Measurements from ENCODE around the gene RPL10. TPM values are rescaled to one million over a fixed set of nuclear protein-coding genes. Genes with fewer than 3 reads are reported as not detected.
"Not testable (repeated sequence)": the region's sequence is repeated elsewhere in the genome, so short reads cannot be mapped to it uniquely, and the experiment has no call there.

Gene RPL10
- total and polyA plus RNA-seq, 4 experiments from 2014 or later: 4,018 to 5,740 (median 5,272) TPM

DNA sequence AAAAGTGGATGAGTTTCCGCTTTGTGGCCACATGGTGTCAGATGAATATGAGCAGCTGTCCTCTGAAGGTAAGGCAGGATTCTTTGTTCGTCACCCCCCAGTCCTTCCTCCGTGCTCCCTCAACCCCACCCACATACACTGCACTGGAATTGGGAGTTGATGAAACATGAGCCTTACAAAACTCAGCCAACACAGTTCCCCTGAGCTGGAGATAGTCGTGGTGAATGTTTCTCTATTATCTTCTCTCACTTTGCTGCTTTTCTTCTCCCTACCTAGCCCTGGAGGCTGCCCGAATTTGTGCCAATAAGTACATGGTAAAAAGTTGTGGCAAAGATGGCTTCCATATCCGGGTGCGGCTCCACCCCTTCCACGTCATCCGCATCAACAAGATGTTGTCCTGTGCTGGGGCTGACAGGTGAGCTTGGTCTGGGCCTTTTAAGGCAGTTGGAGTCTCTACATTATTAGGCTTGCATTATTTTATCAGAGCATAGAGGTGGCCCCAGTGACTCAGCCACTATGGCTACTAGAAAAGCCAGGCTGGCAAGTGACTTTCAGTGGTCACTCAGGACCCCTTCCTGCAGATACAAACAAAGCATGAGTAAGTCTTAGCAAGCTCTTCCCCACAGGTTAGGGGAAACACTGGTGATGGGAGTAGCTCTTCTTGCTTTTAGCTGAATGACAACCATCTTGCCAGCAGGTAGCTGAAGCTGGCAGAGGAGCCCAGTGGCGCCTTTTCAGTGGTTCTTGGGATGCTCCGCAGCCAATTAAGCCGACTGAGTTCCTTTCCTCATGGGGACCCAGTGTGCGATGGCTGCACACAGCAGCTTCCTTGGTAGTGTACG lies 1.6 kb downstream of the RPL10 start:
- peak in 4 of 5 donors; percentile 42 to 74 (median 51) for DNase-seq
- H3K4me3 Mint-ChIP-seq: peak overlapping the region; percentile 96 to 99 (median 99)
- H3K36me3 ChIP-seq (ENCODE audit: insufficient read depth, low read length): peaks cover 23% of the 10 kb centered on the region
- H3K4me3 ChIP-seq (ENCODE audit: low read length in 2 of 2): peak overlapping the region; percentile 55 to 95
- peaks cover 15% of the 10 kb centered on the region for H3K4me1 ChIP-seq (ENCODE audit: insufficient read depth, low read length)
- H3K36me3 Mint-ChIP-seq: peaks cover 19 to 34% of the 10 kb centered on the region in 2 donors
- H3K9me3 ChIP-seq (ENCODE audit: control insufficient read depth in 1 of 2, low read length in 2 of 2): no peaks in the 10 kb centered on the region
- CTCF ChIA-PET (ENCODE audit: partially characterized antibody): interaction anchor here (0.9 to 3.1 kb wide), 9 partner anchors 8 to 135 kb away, joined by 3 to 26 read pairs (median 4); partner anchors contain the start of gene SLC10A3
- peak overlapping the region; percentile 99 to 100 (median 99) for H3K27ac Mint-ChIP-seq
- H3K9me3 Mint-ChIP-seq: peaks cover 0 to 13% (median 0%) of the 10 kb centered on the region in 8 donors
- H3K27ac ChIP-seq (ENCODE audit: low read depth, low read length): peak overlapping the region; percentile 96
- H3K4me1 Mint-ChIP-seq: peaks cover 7 to 32% (median 17%) of the 10 kb centered on the region in 4 donors
- H3K27me3 ChIP-seq (ENCODE audit: insufficient read depth, low read length): no peaks in the 10 kb centered on the region
- intact Hi-C loops (cut with micrococcal nuclease): no loop called here
- no peaks in the 10 kb centered on the region for H3K27me3 Mint-ChIP-seq
- POLR2A ChIA-PET (ENCODE audit: partially characterized antibody): interaction anchor here (0.6 to 6.0 kb wide), 20 partner anchors 12 to 386 kb away, joined by 3 to 111 read pairs (median 11); partner anchors contain the start of genes ATP6AP1, DNASE1L1, EMD and FAM3A

DNA sequence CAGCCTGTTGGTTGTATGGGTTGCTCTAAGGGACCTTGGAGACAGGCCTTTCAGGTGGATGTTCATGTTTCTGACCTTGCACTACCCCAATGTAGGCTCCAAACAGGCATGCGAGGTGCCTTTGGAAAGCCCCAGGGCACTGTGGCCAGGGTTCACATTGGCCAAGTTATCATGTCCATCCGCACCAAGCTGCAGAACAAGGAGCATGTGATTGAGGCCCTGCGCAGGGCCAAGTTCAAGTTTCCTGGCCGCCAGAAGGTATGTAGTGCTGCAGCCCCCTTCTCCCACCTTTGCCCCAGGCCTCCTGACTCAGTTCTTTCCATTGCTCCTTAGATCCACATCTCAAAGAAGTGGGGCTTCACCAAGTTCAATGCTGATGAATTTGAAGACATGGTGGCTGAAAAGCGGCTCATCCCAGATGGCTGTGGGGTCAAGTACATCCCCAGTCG lies 2.2 kb downstream of the RPL10 start:
- Histone ChIP-seq H3K27ac (ENCODE audit: low read depth, low read length) (peak overlapping the region; percentile 96), H3K36me3 (ENCODE audit: insufficient read depth, low read length) (peaks cover 23% of the 10 kb centered on the region), H3K4me1 (ENCODE audit: insufficient read depth, low read length) (peaks cover 15% of the 10 kb centered on the region)
- H3K27ac Mint-ChIP-seq: peak overlapping the region; percentile 62 to 100 (median 99)
- CTCF ChIA-PET (ENCODE audit: partially characterized antibody): interaction anchor here (0.9 to 3.1 kb wide), 5 partner anchors 17 to 134 kb away, joined by 3 to 26 read pairs (median 4); partner anchors contain the start of gene SLC10A3
- intact Hi-C loops (cut with micrococcal nuclease); H3K27me3 ChIP-seq (ENCODE audit: insufficient read depth, low read length); H3K27me3 Mint-ChIP-seq; DNase-seq; H3K4me3 ChIP-seq (ENCODE audit: low read length in 2 of 2); H3K9me3 ChIP-seq (ENCODE audit: control insufficient read depth in 1 of 2, low read length in 2 of 2): not testable (repeated sequence)
- peaks cover 19 to 34% of the 10 kb centered on the region in 2 donors for H3K36me3 Mint-ChIP-seq
- POLR2A ChIA-PET (ENCODE audit: partially characterized antibody): interaction anchor here (0.8 to 6.0 kb wide), 13 partner anchors 11 to 134 kb away, joined by 3 to 111 read pairs (median 34); partner anchors contain the start of genes ATP6AP1, DNASE1L1, EMD and FAM3A
- H3K9me3 Mint-ChIP-seq: peaks cover 0 to 13% (median 0%) of the 10 kb centered on the region in 8 donors
- H3K4me3 Mint-ChIP-seq: peak overlapping the region in 5 of 8 donors; percentile 96 to 99 (median 99)
- peaks cover 7 to 32% (median 17%) of the 10 kb centered on the region in 4 donors for H3K4me1 Mint-ChIP-seq

DNA sequence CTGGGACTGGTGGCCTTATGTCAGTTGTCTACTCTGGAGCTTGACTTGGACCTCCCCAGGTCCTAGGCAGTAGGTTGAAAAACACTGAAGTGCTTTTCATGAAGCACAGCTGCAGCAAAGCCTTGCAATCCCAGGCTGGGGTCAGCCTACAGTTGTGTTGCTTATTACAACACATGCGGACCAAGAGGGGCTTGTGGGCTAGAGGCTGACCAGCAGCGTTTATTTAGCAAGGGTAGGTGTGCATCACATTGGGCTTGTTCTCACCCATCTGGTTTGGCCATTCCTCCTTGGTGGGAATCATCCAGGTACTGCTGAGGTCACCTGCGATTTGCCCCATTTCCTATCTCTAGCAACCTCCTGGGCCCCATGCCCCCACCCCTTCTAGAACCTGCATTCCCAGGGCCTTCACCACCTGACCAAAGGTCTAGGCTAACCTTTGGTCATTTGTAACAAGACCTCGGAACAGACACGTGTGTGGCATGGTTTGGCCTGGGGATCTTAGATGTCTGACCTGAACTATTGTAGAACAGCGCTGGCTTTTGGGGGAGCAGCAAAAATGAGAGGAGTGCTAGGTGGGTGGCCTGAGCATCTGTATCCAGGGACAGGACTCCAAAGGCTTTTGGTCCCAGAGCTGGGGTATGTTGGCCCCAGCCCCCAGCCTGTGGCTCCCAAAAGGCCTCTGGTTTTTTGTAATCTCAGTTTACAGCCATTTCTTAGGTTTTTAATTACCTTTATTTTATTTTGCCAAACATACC lies 3.0 kb downstream of the RPL10 start:
- Histone ChIP-seq H3K36me3 (ENCODE audit: insufficient read depth, low read length) (peaks cover 23% of the 10 kb centered on the region), H3K9me3 (ENCODE audit: control insufficient read depth in 1 of 2, low read length in 2 of 2) (no peaks in the 10 kb centered on the region), H3K27me3 (ENCODE audit: insufficient read depth, low read length) (no peaks in the 10 kb centered on the region), H3K4me3 (ENCODE audit: low read length in 2 of 2) (no peak overlapping the region), H3K27ac (ENCODE audit: low read depth, low read length) (peak overlapping the region; percentile 41), H3K4me1 (ENCODE audit: insufficient read depth, low read length) (peaks cover 15% of the 10 kb centered on the region)
- ChIA-PET POLR2A (ENCODE audit: partially characterized antibody) (interaction anchor here (1.0 to 6.0 kb wide), 9 partner anchors 9 to 133 kb away, joined by 3 to 111 read pairs (median 37); partner anchors contain the start of genes ATP6AP1, DNASE1L1, FAM3A and SLC10A3), CTCF (ENCODE audit: partially characterized antibody) (no interaction called here)
- peaks cover 0 to 13% (median 0%) of the 10 kb centered on the region in 8 donors for H3K9me3 Mint-ChIP-seq
- intact Hi-C loops (cut with micrococcal nuclease): no loop called here
- H3K27me3 Mint-ChIP-seq: no peaks in the 10 kb centered on the region
- H3K36me3 Mint-ChIP-seq: peaks cover 19 to 34% of the 10 kb centered on the region in 2 donors
- peak overlapping the region in 4 of 8 donors; percentile 25 to 57 (median 43) for H3K4me3 Mint-ChIP-seq
- H3K27ac Mint-ChIP-seq: peak overlapping the region; percentile 26 to 99 (median 84)
- H3K4me1 Mint-ChIP-seq: peaks cover 7 to 32% (median 17%) of the 10 kb centered on the region in 4 donors
- DNase-seq: peak in 1 of 5 donors; percentile 24

DNA sequence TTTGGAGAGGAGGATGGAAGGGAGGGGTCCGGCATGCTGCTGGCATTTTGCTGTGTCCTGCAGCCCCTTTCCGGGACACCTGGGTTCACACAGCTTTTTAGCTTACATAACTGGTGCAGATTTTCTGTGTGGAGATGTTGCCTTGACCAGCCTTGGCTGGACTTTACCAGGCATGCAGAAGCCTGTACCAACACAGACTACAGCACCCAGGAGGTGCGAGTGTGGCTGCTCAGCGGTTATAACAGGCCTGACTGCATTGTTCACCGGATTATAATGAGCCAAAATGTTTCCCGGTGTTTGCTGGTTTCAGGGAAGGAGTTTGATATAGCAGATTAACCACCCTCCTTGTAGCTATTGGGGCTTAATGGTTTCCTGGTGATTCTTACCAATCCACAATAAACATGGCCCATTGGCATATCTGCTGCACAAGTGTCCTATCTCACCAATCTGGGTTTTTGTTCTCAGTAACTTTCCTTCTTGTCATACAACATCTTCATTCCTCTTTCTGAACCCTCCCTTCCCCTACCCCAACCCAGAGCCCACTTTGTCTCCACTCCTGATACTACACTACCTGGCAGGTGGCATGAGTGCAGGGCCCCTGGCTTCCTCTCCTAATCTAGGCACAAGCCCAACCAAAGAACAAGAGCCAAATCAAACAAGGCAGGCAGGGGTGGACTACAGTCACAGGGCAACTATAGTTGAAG lies 3.9 kb downstream of the RPL10 start:
- H3K27ac ChIP-seq (ENCODE audit: low read depth, low read length): no peak overlapping the region
- peaks cover 19 to 34% of the 10 kb centered on the region in 2 donors for H3K36me3 Mint-ChIP-seq

DNA sequence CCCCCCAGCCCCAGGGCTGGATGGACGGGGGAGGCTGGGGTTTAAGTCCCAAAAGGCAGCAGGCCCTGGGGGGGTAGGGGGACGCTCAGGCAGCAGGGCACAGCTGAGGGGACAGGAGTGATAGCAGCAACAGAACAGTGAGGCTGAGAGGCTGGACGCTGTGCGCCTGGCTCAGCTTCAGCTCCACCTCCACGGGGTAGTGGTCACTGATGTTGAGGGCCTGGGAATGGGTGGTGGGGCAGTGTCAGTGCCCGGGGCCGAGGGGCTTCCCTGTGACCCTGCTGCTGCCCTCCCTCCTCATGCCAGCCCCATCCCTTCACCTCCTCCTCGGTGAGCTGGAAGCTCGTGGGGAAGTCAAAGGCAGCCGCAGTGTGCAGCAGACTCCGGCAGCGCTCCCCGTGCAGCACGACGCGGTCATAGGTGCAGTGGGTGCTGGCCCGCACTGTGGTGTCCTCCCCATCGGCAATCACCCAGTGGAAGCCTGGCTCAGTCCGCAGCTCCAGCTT lies 4.5 kb downstream of the RPL10 start:
- no peaks in the 10 kb centered on the region for H3K27me3 Mint-ChIP-seq

More for the DNA sequence above, 3.9 kb downstream of the RPL10 start:
- POLR2A ChIA-PET (ENCODE audit: partially characterized antibody): interaction anchor here (1.0 to 6.0 kb wide), 3 partner anchors 9 to 85 kb away, joined by 4 to 111 read pairs (median 5); partner anchors contain the start of genes SLC10A3, TAFAZZIN and UBL4A
- H3K9me3 ChIP-seq (ENCODE audit: control insufficient read depth in 1 of 2, low read length in 2 of 2): no peaks in the 10 kb centered on the region
- Mint-ChIP-seq H3K27me3 (no peaks in the 10 kb centered on the region), H3K4me1 (peaks cover 7 to 29% (median 17%) of the 10 kb centered on the region in 4 donors), H3K27ac (peak overlapping the region in 5 of 7 donors; percentile 35 to 99 (median 78)), H3K9me3 (peaks cover 0 to 13% (median 0%) of the 10 kb centered on the region in 8 donors), H3K4me3 (no peak overlapping the region)
- H3K4me3 ChIP-seq (ENCODE audit: low read length in 2 of 2): no peak overlapping the region
- no peaks in the 10 kb centered on the region for H3K27me3 ChIP-seq (ENCODE audit: insufficient read depth, low read length)
- no peak for DNase-seq
- H3K36me3 ChIP-seq (ENCODE audit: insufficient read depth, low read length): peaks cover 23% of the 10 kb centered on the region
- CTCF ChIA-PET (ENCODE audit: partially characterized antibody): no interaction called here
- intact Hi-C loops (cut with micrococcal nuclease): no loop called here
- H3K4me1 ChIP-seq (ENCODE audit: insufficient read depth, low read length): peaks cover 15% of the 10 kb centered on the region

DNA sequence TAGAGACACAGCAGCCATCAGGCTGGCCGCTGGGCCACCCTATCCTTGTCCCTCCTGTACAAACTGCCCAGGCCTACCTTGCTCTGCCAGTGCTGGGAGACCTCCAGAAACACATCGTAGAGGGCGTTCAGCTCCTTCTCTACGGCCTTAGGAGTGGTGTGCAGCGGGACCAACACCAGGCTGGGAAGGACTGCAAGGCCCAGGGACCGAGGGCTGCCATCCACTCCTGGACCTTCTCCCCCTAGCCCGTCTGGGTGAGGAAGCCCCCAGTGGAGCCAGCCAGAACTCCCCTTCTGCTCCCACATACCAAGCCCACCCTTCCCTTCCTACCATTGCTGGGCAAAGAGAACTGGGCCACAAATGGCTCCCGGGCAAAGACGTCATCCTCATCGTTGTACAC lies 5.0 kb downstream of the RPL10 start:
- H3K4me3 Mint-ChIP-seq: no peak overlapping the region

More for the DNA sequence above, 4.5 kb downstream of the RPL10 start:
- no peaks in the 10 kb centered on the region for H3K27me3 ChIP-seq (ENCODE audit: insufficient read depth, low read length)
- H3K4me3 ChIP-seq (ENCODE audit: low read length in 2 of 2): no peak overlapping the region
- CTCF ChIA-PET (ENCODE audit: partially characterized antibody): no interaction called here
- Mint-ChIP-seq H3K9me3 (peaks cover 0 to 13% (median 0%) of the 10 kb centered on the region in 8 donors), H3K36me3 (peaks cover 19 to 34% of the 10 kb centered on the region in 2 donors), H3K4me3 (no peak overlapping the region), H3K27ac (peak overlapping the region in 1 of 7 donors; percentile 35), H3K4me1 (peaks cover 7 to 27% (median 17%) of the 10 kb centered on the region in 4 donors)
- no peaks in the 10 kb centered on the region for H3K9me3 ChIP-seq (ENCODE audit: control insufficient read depth in 1 of 2, low read length in 2 of 2)
- POLR2A ChIA-PET (ENCODE audit: partially characterized antibody): interaction anchor here (1.7 kb wide), 1 partner anchor 10 kb away, joined by 5 read pairs; no protein-coding TSS in a partner anchor
- intact Hi-C loops (cut with micrococcal nuclease): no loop called here
- peaks cover 23% of the 10 kb centered on the region for H3K36me3 ChIP-seq (ENCODE audit: insufficient read depth, low read length)
- H3K4me1 ChIP-seq (ENCODE audit: insufficient read depth, low read length): peaks cover 15% of the 10 kb centered on the region
- DNase-seq: no peak
- H3K27ac ChIP-seq (ENCODE audit: low read depth, low read length): no peak overlapping the region

More for the DNA sequence above, 5.0 kb downstream of the RPL10 start:
- H3K4me1 ChIP-seq (ENCODE audit: insufficient read depth, low read length): peaks cover 15% of the 10 kb centered on the region
- peaks cover 23% of the 10 kb centered on the region for H3K36me3 ChIP-seq (ENCODE audit: insufficient read depth, low read length)
- no peak for DNase-seq
- no peaks in the 10 kb centered on the region for H3K9me3 ChIP-seq (ENCODE audit: control insufficient read depth in 1 of 2, low read length in 2 of 2)
- no peaks in the 10 kb centered on the region for H3K27me3 ChIP-seq (ENCODE audit: insufficient read depth, low read length)
- peaks cover 19 to 31% of the 10 kb centered on the region in 2 donors for H3K36me3 Mint-ChIP-seq
- POLR2A ChIA-PET (ENCODE audit: partially characterized antibody): interaction anchor here (1.7 kb wide), 1 partner anchor 9 kb away, joined by 5 read pairs; no protein-coding TSS in a partner anchor
- CTCF ChIA-PET (ENCODE audit: partially characterized antibody): no interaction called here
- no peaks in the 10 kb centered on the region for H3K27me3 Mint-ChIP-seq
- peaks cover 0 to 12% (median 0%) of the 10 kb centered on the region in 8 donors for H3K9me3 Mint-ChIP-seq
- peaks cover 7 to 25% (median 15%) of the 10 kb centered on the region in 4 donors for H3K4me1 Mint-ChIP-seq
- intact Hi-C loops (cut with micrococcal nuclease): no loop called here
- H3K27ac ChIP-seq (ENCODE audit: low read depth, low read length): no peak overlapping the region
- H3K27ac Mint-ChIP-seq: peak overlapping the region in 2 of 7 donors; percentile 9 to 68
- no peak overlapping the region for H3K4me3 ChIP-seq (ENCODE audit: low read length in 2 of 2)
